GM18519 (cell line): ENCODE data around the gene GALM.
A peak's percentile ranks its signal among the peaks of the same experiment; 100 is the strongest.
"Not testable (repeated sequence)": the region's sequence is repeated elsewhere in the genome, so short reads cannot be mapped to it uniquely, and the experiment has no call there.

ENCODE experiments used
- ATAC-seq: cut with Tn5 transposase; IDR thresholded peaks from one replicate; pipeline ENCODE4 v1.9.1; 2021; ENCODE audit warnings: mild to moderate bottlenecking, moderate library complexity; ENCODE audit not compliant: unreplicated experiment, low FRiP score

GALM gene

DNA sequence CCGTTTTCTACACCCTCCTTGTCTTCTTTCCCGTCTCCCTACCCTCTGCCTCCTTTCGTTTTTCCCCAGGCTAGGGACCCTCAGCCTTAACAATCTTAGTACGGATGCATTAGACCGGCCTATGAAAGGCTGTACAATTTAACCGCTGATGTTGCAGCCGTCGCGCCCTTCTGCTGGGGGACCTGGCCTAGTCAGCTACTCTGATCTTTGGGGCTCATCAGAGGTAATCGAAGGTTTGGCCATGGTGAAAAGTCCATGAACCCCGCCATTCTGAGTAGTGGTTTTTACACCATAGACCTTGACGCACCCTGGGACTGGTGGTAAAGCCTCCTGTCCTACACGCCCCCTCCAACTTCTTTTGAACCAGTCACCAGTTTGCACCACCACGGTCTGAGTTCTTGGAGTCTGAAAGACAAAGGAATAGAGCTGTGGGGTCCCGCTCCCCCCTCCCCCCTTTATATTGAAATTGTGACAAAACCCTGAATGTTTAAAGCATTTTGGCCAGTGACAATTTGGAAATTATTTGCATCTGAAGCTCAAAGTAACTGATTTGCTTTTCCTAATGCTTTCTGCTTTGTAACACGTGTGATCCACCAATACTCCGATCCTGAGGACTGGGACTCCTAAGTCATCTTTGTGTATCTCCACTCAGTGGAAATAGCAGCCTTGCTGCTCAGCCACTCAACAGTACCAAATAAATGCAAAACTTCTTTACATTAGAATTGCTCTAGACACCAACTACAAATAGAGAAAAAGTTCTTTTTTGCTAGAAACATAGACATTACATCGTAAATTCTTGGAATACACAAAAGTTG lies 85.9 kb downstream of the GALM start:
- ATAC-seq: peak; percentile 2

DNA sequence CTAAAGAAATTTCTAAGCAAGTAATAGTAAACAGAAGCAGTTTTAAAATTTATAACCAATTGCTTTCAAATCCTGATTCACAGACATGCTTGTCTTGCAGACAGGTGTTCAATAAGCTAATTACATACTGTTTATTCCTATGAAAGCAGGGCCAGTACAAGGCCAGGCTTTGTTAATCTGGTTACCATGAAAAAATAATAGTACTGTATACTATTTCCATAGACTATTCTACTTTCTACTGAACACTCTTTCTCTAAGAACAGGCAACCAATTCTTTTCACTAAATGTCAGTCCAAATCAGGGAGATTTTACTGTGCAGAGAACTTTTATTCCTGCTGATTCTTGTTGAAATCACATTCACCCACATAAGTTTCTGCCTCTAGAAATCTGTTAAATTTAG lies 88.1 kb downstream of the GALM start:
- no peak for ATAC-seq

DNA sequence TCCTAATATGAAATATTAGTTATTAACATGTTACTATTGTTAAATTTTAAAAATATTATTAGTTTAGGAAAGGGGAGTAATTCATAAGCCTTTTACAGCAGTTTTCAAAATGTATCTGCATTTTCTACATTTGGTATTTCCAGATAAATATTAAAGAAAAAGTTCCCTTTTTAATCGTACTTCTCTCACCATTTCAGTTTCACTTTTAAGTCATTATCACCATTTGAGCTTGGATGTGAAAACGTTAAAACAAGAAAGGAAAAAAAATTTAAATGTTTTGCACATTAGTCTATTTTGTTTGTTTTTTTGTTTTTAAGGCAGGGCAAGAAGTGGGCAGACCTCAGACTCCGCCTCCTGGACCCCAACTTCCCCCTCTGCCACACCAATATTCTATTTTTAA lies 88.6 kb downstream of the GALM start:
- ATAC-seq: no peak

DNA sequence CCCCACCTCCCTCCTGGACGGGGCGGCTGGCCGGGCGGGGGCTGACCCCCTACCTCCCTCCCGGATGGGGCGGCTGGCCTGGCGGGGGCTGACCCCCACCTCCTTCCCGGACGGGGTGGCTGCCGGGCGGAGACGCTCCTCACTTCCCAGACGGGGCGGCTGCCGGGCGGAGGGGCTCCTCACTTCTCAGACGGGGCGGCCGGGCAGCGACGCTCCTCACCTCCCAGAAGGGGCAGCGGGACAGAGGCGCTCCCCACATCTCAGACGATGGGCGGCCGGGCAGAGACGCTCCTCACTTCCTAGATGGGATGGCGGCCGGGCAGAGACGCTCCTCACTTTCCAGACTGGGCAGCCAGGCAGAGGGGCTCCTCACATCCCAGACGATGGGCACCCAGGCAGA lies 90.0 kb downstream of the GALM start:
- ATAC-seq: not testable (repeated sequence)

DNA sequence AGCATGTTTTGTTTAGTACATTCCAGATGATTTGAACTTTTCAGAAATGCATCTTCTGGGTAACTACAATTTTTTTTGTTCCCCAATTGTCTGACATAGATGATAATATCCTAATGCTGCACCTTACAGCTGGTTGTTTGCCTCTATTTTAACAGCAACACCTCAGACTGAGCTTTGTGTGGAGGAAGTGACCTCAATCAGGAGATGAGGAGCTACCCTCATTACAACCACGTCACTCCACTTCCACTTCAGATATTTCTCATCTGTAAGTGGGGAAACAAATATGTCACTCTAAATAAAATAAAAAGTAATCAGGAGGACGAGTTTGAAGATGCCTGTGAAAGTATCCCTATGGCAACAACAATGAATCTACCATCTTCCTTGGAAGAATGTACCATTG lies 97.3 kb downstream of the GALM start:
- ATAC-seq: no peak

DNA sequence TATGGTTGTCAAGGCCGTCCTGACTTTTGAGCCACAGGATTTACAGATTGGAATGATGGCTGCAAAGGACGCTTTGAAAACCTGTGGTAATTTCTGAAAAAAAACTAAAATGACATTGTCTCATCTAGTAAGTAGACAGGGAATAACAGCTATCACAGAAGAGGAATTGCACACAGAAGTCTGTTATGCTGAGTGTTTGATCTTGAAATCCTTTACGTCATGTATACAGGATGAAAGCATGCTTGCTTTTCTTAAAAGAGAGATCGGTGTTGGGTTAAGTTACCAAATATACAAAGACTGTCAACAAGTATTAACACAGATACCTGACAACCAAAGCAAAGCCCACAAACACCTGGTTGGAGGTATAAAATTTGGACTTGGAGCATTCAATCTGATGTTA lies 97.8 kb downstream of the GALM start:
- ATAC-seq: no peak

DNA sequence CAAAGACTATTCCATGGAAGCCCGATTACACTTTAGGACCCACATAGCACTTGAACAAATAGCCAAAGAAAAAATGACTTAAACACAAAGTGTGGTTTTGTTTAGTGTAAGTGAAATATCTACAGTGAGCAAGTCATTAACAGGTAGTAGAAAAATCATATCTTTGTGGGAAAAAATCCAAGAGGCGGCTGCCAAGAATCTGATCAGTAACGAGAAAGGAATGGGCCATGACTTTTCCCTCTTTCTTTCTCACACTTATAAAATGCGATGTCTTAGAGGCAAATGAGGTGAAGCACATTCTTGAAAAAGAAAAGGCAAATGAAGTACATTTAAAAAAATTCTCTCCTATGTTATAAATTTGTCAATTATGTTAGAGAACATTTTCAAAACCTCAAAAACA lies 99.2 kb downstream of the GALM start:
- no peak for ATAC-seq

DNA sequence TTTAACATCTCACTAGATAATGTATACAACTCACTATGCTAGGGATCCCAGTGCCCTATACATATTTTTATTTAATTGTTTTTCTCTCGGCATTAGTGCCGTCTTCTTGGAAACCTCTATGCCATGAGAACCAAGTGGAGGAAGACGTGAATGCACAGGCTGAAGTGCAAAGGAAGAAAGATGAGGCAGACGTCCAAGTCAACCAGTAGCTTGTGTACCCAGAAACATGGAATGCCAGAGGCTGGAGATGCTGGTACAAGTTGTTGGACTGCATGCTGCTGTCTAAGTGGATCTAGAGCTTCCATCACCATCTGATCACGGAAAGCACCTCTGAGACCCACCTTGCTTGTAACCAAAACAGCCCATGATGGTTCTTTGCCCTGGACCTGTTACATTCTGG lies 99.6 kb downstream of the GALM start:
- ATAC-seq: no peak

DNA sequence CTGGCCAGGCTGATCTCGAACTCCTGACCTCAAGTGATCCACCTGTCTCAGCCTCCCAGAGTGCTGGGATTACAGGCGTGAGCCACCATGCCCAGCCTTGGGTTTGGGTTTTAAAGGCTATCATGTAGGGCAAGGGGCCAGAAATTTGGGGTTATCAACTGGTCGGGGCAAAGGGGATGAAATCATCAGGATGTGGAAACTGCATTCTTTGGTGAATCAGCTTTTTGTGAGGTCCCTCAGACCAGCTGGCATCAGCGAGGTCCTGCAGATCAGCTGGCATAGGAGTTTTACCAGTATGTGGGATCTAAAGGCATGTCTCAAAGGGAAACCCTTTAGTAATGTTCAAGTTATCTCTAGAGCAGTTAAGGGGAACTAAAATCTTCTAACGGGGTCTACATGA lies 105.7 kb downstream of the GALM start:
- no peak for ATAC-seq

DNA sequence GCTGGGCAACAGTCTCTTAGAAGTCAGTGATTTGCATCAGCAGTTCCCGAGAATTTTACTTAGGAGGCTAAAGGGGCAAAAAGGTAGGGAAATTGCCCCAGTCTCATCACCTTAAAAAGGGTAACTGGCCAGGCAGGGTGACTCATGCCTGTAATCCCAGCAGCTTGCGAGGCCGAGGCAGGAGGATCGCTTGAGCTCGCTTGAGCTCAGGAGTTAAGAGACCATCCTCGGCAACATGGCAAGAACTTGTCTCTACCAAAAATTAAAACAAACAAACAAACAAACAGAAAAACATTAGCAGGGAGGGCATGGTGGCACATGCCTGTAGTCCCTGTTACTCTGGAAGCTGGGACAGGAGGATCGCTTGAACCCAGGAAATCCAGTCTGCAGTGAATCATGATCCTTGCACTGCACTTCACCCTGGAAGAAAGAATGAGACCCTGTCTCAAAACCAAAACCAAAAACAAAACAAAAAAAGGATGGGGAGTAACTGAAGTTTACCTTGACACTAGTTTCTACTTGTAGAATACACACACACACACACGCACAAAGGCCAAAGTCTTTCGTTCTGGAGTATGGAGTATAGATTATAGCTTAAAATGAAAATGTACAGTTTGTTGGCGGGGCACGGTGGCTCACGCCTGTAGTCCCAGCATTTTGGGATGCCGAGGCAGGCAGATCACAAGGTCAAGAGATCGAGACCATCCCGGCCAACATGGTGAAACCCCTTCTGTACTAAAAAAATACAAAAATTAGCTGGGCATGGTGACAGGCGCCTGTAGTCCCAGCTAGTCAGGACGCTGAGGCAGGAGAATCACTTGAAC lies 109.4 kb downstream of the GALM start:
- no peak for ATAC-seq

DNA sequence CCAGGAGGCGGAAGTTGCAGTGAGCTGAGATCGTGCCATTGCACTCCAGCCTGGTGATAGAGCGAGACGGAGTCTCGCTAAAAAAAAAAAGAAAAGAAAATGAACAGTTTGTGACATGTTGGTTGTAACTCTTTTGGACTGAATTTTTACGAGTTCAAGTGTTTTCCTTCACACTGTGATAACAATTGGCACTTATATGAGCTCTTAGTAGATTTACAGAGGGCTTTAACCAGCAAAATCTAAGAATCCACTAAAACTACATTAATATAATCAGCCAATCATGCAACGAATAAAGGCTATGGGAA lies 110.0 kb downstream of the GALM start:
- no peak for ATAC-seq

DNA sequence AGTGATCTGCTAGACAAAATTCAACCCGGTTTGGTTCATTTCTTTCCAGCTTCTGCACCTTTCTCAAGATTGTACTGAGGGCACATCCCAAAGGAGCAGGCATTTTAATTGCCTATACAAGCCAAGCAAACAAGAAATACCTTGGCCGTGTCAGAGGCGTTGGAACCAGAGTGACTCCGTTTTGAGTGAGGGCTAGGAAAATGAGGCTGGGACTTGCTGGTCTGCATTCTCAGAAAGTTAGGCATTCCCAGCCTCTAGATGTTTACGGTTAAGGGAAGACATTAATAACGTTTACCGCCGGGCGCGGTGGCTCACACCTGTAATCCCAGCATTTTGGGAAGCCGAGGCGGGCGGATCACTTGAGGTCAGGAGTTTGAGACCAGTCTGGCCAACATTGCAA lies 110.6 kb downstream of the GALM start:
- ATAC-seq: no peak

DNA sequence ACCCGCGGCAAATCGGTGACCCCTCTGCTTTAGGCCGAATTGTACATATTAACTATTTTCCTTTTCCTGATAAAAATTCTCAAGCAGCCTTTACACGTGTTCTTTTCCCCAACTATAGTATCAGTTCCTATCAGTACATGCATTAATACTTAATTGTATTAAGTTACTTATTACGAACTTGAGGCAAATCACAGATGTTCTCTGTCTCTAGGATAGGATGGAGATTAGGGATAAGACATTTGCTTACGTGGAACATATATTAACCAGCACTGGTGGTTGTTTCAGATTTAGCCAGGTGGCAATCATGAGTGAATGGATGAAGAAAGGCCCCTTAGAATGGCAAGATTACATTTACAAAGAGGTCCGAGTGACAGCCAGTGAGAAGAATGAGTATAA lies 112.8 kb downstream of the GALM start:
- ATAC-seq: no peak

DNA sequence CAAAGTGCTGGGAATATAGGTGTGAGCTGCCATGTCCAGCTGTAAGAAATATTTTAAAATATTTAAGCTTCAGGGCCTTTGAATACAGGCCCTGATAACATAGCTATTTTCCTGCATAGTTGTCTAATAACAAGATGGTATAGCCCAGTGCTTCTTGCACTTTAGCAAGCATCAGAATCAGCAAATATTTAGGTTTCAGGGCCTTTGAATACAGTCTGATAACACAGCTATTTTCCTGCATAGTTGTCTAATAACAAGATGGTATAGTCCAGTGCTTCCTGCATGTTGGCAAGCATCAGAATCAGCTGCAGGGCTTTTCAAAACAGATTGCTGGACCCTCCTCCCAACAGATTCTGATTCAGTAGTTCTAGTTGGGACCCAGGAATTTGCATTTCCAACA lies 117.7 kb downstream of the GALM start:
- ATAC-seq: no peak
